ENCODE data around the gene PLPPR1.

The PLPPR1 gene

DNA sequence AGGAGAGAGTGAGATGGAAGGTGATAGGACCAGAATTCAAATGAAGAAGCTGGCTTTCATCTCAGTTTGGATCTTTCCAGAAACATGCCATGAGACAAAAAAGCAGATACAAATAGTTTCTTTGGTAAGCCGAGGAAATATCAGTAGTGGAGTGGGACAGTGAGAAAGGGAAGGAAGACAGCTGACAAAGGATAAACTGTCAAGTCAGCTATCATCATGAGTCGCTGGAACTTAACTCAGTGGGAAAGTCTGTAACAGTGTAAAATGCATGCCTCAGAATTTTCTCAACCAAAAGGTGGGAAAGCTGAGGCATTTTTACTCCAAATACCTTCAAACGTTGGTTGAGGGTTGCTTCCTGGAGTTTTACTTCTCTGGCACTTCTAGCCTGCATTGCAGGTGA, 129.8 kb downstream of the PLPPR1 start:
- no peak for DNase-seq (ENCODE audit: low read depth)
- TF ChIP-seq, protein P1, sequence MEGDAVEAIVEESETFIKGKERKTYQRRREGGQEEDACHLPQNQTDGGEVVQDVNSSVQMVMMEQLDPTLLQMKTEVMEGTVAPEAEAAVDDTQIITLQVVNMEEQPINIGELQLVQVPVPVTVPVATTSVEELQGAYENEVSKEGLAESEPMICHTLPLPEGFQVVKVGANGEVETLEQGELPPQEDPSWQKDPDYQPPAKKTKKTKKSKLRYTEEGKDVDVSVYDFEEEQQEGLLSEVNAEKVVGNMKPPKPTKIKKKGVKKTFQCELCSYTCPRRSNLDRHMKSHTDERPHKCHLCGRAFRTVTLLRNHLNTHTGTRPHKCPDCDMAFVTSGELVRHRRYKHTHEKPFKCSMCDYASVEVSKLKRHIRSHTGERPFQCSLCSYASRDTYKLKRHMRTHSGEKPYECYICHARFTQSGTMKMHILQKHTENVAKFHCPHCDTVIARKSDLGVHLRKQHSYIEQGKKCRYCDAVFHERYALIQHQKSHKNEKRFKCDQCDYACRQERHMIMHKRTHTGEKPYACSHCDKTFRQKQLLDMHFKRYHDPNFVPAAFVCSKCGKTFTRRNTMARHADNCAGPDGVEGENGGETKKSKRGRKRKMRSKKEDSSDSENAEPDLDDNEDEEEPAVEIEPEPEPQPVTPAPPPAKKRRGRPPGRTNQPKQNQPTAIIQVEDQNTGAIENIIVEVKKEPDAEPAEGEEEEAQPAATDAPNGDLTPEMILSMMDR (conservative IDR thresholded peaks at IDR 0.05; ENCODE audit: low read depth, low read length), result no peak
- H3K4me3 ChIP-seq (ENCODE audit: low read length), result no peak overlapping the region

DNA sequence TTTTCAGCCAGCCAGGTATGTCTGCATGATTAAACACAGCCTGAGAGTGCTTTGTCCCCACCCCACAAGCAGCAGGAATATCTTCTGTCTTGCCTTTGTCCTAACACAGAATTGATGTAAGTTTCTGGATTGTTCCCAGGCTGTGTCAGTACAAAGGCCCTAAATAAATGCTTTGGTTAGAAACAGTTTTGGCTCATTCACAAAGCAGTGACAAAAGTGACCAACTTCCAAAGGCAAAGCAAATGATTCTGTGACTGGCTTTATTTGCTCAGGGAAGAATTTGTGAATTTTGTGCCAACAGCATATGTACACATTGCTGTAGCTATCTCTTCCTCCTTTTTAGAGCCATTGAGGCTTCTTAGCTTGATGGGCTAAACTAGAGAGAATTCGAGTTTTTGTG, 133.7 kb downstream of the PLPPR1 start:
- TF ChIP-seq, protein P1 (conservative IDR thresholded peaks at IDR 0.05; ENCODE audit: low read depth, low read length), result no peak
- H3K4me3 ChIP-seq (ENCODE audit: low read length), result no peak overlapping the region
- DNase-seq (ENCODE audit: low read depth), result no peak

DNA sequence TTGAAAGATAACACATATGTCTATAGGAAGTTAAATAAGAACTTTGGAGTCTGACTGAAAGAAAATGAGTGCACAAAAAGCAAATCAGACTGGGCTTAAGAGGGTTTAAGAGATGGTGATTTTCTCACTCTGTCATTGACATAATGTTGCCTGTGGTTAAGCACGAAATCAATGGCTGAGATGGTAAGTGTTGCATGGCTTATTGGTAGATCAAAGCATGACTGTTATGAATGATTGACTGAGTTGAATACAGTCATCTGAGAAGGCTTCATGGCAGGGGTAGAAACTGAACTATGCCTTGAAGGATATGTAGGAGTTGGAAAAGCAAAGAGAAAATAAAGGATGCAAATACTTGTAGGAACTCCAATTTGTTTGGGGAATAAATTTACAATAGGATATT, 136.6 kb downstream of the PLPPR1 start:
- H3K4me3 ChIP-seq (ENCODE audit: low read length), result no peak overlapping the region
- TF ChIP-seq, protein P1 (conservative IDR thresholded peaks at IDR 0.05; ENCODE audit: low read depth, low read length), result no peak
- DNase-seq (ENCODE audit: low read depth), result no peak

- no peak overlapping the region for H3K4me3 ChIP-seq (ENCODE audit: low read length)
- TF ChIP-seq, protein P1 (conservative IDR thresholded peaks at IDR 0.05; ENCODE audit: low read depth, low read length), result no peak
- no peak for DNase-seq (ENCODE audit: low read depth)
Observed at GRCh38 chr9:101167490-101168134, 139.1 kb downstream of the PLPPR1 start.

DNA sequence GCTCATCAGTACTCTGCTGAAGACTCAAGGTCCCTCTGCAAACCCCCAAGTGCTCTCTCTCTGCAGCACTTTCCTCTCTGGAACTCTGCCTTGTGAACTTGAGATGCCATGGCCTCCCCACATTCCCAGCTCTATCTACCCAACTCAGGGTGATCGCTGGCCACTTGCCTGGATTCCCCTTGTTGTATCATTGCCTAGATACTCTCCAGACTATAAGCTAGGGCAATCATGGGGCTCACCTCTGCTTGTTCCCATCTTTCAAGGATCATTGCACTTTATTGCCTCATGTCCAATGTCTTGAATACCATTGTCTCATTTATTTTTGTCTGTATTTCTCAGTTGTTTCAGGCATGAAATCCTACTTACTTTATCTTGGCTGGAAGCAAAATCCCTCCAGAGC, 144.1 kb downstream of the PLPPR1 start:
- TF ChIP-seq, protein P1 (conservative IDR thresholded peaks at IDR 0.05; ENCODE audit: low read depth, low read length), result no peak
- DNase-seq (ENCODE audit: low read depth), result no peak

GRCh38 chr9:101173907-101174306, 145.4 kb downstream of the PLPPR1 start:
- DNase-seq (ENCODE audit: low read depth), result no peak
- TF ChIP-seq, protein P1 (conservative IDR thresholded peaks at IDR 0.05; ENCODE audit: low read depth, low read length), result no peak
- H3K4me3 ChIP-seq (ENCODE audit: low read length), result no peak overlapping the region

More for the DNA sequence above, 144.1 kb downstream of the PLPPR1 start:
- no peak overlapping the region for H3K4me3 ChIP-seq (ENCODE audit: low read length)

DNA sequence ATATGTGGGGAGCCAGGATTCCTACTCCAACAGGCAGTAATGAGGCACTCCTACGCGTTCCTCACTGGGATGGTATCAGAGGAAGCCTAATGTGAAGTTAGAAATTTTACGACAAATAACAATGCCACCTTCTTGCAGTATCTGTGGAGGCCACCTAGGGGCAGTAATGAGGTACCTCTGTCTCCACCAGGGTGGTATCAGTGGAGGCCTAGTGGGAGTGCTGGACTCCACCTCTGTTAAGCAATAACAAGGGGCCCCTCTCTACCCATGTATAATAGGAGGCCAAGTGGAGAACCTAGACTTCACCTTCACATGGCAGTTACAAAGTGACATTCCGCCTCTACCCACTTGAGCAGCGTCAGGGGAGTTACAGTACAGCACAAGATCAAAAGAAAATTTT, 147.9 kb downstream of the PLPPR1 start:
- TF ChIP-seq, protein P1 (conservative IDR thresholded peaks at IDR 0.05; ENCODE audit: low read depth, low read length), result no peak
- DNase-seq (ENCODE audit: low read depth), result no peak
- H3K4me3 ChIP-seq (ENCODE audit: low read length), result no peak overlapping the region
